Mesodermal cell (in vitro differentiated cells): Measurements from ENCODE around the gene ZBTB11.
"Not testable (repeated sequence)": the region's sequence is repeated elsewhere in the genome, so short reads cannot be mapped to it uniquely, and the experiment has no call there.

Source experiments
- H3K27ac ChIP-seq: 2 replicates; pipeline ENCODE4 v1.7.0; 2013; ENCODE audit warnings: mild to moderate bottlenecking, low read depth, low read length, moderate library complexity; ENCODE audit not compliant: severe bottlenecking
- H3K36me3 ChIP-seq: 2 replicates; pipeline ENCODE4 v1.7.1; 2013; ENCODE audit warnings: mild to moderate bottlenecking, low read length, moderate library complexity; ENCODE audit not compliant: control insufficient read depth, insufficient read depth
- H3K4me1 ChIP-seq: one replicate; pipeline ENCODE4 v1.7.1; 2013; ENCODE audit warnings: mild to moderate bottlenecking, low read length; ENCODE audit not compliant: insufficient read depth, control insufficient read depth, poor library complexity, severe bottlenecking
- H3K4me3 ChIP-seq: 2 replicates; pipeline ENCODE4 v1.7.0; 2013; ENCODE audit warnings: low read length, control low read depth, mild to moderate bottlenecking; ENCODE audit not compliant: insufficient read depth, poor library complexity, severe bottlenecking; ENCODE audit errors: extremely low read depth
- H3K9me3 ChIP-seq: 2 replicates; pipeline ENCODE4 v1.7.1; 2013; ENCODE audit warnings: mild to moderate bottlenecking, low read length, moderate library complexity; ENCODE audit not compliant: control insufficient read depth
- WGBS, 2 experiments: methylation state at CpG; one replicate each; pipeline ENCODE4 v1.1.5; 2013; ENCODE audit warnings: missing lambda C conversion rate in 2 of 2; ENCODE audit not compliant: insufficient coverage in 2 of 2; 5-methylcytosine and 5-hydroxymethylcytosine counted together

Gene ZBTB11

DNA sequence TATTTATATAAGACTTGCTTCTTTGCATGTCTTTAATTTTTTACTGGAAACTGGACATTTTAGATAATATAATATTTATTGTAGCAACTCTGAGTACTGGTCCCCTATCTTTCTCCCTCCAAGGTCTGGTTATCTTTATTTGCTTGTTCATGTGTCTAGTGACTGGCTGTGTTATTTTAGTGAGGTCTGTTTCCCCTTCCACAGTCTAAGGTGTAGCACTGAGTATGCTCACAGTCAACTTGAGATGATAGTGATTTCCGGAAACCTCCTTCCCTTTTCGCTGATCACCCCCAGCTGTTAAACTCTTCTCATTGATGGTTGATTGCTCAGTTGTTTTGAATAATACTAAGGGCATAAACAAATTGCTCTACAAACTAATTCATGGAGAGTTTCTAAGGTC is 65.9 kb downstream of the ZBTB11 start:
- Histone ChIP-seq H3K36me3 (no peaks in the 10 kb centered on the region), H3K4me3 (no peak overlapping the region), H3K4me1 (no peaks in the 10 kb centered on the region), H3K27ac (no peak overlapping the region), H3K9me3 (no peaks in the 10 kb centered on the region)
- WGBS, 2 experiments: 100% methylated on average over 1 of the region's 2 CpGs; no CpG with 5 or more reads in 1 of the 2 experiments

DNA sequence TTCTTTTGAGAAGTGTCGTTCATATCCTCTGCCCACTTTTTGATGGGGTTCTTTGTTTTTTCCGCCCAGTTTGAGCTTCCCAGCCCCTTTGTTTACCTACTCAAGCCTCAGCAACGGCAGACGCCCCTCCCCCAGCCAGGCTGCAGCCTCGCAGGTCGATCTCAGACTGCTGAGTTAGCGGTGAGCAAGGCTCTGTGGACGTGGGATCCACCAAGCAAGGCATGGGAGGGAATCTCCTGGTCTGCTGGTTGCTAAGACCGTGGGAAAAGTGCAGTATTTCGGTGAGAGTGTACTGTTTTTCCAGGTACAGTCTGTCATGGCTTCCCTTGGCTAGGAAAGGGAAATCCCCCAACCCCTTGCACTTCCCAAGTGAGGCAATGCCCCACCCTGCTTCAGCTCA is 71.5 kb downstream of the ZBTB11 start:
- 73% methylated on average over 6 to 9 of the region's 10 CpGs for WGBS, 2 experiments
- H3K4me1 ChIP-seq, H3K27ac ChIP-seq, H3K9me3 ChIP-seq, H3K4me3 ChIP-seq, H3K36me3 ChIP-seq: not testable (repeated sequence)

DNA sequence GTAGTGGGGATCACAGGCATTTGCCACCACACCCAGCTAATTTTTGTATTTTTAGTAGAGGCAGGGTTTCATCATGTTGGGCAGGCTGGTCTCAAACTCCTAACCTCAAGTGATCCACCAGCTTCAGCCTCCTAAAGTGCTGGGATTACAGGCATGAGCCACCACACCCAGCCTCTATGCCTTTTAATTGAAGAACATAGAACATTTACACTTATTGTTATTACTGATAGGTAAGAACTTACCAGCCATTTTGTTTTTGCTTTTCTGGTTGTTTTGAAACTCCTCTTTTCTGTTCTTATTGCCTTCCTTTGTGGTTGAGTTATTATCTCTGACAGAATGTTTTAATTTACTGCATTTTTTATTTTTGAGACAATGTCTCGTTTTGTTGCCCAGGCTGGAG is 73.7 kb downstream of the ZBTB11 start:
- Histone ChIP-seq H3K27ac (no peak overlapping the region), H3K36me3 (peaks cover 6% of the 10 kb centered on the region), H3K4me3 (no peak overlapping the region), H3K9me3 (no peaks in the 10 kb centered on the region), H3K4me1 (no peaks in the 10 kb centered on the region)
- 80 to 100% methylated on average over 1 of the region's 1 CpG for WGBS, 2 experiments

GRCh38 chr3:101602731-101603130 is 74.2 kb downstream of the ZBTB11 start:
- H3K36me3 ChIP-seq: peaks cover 6% of the 10 kb centered on the region
- 75 to 96% methylated on average over 2 of the region's 3 CpGs for WGBS, 2 experiments
- no peak overlapping the region for H3K4me3 ChIP-seq
- H3K27ac ChIP-seq: no peak overlapping the region
- H3K9me3 ChIP-seq: no peaks in the 10 kb centered on the region
- no peaks in the 10 kb centered on the region for H3K4me1 ChIP-seq
